NCI-H345 (cell line): ENCODE measurements around the gene CWF19L1.
"Not testable (repeated sequence)": the region's sequence is repeated elsewhere in the genome, so short reads cannot be mapped to it uniquely, and the experiment has no call there.

Experiments used
- DNase-seq: peaks from one replicate; lab custom pipeline; 2025; lab: John Stamatoyannopoulos, UW

CWF19L1 gene

GRCh38 chr10:100267239-100268104, at the start of gene CWF19L1:
Gene CWF19L1 (minus strand): TSS chr10:100267638. CDS start chr10:100267593, 45 bp downstream.
- peak; percentile 76 for DNase-seq

- no peak for DNase-seq
Measured at GRCh38 chr10:100315615-100316014, 48.2 kb upstream of the CWF19L1 start.

DNA sequence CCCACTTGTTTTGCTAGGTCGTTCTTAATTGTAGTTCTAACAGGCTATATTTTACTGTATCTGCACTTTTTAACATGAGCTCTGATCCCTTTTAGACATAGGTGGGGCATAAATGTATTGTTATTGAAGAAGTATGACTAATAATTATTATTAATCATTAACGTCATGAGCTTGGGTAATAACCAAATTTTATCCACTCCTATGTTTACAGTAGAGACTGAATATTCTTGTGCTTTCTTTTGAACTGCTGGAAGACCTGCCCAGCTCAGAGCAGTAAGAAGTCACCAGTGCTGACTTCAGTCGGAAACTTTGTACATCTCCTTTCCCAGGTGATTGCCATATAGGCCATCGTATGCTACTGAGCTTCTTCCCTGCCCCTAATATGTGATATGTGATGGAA, 43.9 kb upstream of the CWF19L1 start:
- no peak for DNase-seq

GRCh38 chr10:100307684-100308083, 40.2 kb upstream of the CWF19L1 start:
- no peak for DNase-seq

- DNase-seq, result no peak
Measured at GRCh38 chr10:100306861-100307260, 39.4 kb upstream of the CWF19L1 start.

DNA sequence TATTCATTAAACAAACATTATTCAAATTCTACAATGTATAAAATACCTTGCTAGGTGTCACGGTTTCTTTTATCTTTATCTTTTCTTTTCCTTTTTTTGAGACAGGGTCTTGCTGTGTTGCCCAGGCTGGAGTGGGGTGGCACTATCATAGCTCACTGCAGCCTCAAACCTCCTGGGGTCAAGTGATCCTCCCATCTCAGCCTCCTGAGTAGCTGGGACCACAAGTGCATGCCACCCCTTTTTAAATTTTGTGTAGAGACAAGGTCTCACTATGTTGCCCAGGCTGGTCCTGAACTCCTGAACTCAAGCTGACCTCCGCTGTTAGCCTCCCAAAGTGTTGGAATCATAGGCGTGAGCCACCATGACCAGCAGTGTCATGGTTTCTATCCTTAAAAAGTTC, 37.0 kb upstream of the CWF19L1 start:
- DNase-seq, result no peak

DNA sequence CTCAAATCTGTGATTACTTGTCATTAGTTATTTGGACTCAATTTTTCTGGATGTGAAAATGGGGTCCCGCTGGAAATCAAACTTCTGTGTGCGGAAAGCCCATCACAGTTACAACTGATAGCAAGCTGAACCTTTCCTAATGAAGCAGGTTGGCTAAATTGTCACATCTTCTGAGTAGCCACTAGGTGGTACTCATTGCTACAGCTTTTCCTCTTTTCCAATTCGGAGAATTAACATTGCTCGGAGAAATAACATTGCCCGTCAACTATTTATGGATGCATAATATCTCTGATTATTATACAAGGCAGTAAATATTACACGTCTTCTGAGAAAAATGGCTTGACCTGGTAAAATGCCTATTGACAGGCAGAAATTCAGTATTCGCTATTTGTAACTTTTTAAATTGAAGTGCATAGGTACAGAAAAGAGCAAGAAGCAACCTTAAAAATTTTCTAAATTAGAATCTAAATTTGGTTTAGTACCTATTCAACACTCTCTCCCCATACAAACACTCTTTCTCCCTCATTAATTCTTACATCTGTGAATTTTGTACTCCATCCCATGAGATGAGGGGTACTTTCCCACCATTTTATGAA, 36.4 kb upstream of the CWF19L1 start:
- DNase-seq, result peak; percentile 36

DNA sequence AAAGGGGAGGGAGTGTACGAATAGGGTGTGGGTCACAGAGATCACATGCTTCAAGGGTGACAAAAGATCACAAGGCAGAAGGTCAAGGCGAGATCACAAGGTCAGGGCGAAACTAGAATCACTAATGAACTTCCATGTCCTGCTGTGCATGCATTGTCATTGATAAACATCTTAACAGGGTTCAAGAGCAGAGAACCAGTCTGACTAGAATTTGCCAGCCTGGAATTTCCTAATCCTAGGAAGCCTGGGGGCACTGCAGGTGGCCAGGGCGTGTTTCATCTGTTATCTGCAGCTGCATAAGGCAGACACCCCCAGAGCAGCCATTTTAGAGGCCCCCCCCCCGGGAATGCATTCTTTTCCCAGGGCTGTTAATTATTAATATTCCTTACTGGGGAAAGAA, 33.7 kb upstream of the CWF19L1 start:
- not testable (repeated sequence) for DNase-seq

DNA sequence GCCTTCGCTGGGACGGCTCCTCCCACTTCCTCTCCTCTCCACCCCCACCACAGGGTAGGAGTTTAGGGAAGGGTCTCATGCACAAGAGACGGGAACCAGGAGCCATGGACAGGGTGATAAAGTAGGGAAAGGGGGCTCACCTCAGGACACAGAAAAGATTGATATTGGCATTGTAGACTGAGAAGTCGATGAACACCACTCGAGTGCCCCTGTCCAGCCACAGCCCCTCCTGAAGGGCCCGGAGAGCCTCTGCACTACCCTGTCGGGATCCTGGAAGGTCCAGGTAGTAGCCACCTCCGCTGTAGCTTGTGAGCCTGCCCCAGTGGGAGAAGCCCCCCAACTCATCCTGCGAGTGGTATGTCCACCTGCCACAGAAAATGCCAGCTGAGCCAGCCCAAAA, 29.8 kb upstream of the CWF19L1 start:
- no peak for DNase-seq

DNA sequence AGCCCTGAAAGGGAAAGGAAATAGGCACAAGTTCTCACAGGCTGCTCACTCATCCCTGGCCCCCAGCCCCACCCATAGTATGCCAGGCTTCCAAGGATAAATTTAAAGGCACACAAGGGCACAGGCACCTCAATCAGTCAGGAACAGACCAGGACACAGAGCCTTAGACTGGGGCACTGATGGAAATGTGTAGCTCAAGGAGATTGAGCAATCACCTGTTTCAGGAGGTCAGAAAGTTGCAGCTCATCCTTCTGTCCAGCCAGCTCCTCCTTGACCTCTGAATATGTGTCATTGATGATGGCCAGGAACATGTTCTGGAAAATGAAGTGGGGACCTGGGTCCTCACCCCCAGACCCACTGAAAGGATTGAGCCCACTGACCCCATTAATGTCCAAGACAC, 25.6 kb upstream of the CWF19L1 start:
- DNase-seq, result no peak

DNA sequence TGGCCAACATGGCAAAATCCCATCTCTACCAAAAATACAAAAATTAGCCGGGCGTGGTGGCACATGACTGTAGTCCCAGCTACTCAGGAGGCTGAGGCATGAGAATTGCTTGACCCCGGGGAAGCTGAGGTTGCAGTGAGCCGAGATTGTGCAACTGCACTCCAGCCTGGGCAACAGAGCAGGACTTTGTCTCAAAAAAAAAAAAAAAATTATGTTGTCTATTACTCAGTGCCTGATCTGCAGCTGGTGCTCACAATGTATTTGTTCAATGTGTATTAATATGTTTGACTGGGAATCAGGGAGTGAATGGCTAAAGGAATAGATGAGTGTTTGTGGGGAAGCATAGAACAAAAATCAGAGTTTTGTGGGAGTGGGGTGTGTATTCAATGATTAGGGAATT, 24.9 kb upstream of the CWF19L1 start:
- not testable (repeated sequence) for DNase-seq

GRCh38 chr10:100291356-100291755, 23.9 kb upstream of the CWF19L1 start:
- DNase-seq, result no peak

DNA sequence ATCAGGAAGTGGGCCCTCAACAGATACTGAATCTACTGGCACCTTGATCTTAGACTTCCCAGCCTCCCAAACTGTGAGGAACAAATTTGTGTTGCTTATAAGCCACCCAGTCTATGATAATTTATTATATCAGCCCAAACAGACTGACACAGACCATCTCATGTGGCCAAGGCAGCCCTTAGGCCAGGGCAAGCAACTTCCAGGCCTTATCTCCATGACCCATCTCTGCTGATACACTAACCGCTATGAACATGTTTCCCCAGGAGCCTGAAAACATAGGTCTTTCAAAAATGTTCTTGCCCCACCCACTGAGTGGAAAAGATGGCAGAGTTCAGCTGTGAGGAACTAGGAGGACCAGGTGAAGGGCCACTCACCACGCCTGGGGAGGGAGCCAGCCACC, 22.2 kb upstream of the CWF19L1 start:
- DNase-seq, result no peak

DNA sequence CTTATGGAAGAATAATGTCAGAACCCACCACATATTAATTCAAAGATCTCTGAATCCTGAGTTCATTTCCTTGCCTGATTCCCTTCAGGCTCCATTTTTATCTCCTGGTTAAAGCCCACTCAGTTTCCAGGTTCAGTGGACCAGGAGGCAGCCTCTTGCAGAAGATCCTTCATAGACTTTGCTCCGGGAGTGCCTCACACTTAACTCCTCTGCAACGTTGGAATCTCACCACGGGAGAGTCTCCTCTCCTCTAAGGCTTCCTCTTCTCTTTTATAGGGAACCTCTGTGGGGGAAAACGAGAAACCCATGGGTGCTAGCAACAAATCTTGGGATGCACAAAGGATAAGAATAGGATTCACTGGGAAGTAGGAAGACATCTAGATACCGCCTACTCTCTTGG, 20.8 kb upstream of the CWF19L1 start:
- no peak for DNase-seq

GRCh38 chr10:100287756-100288155, 20.3 kb upstream of the CWF19L1 start:
- no peak for DNase-seq

GRCh38 chr10:100286051-100287033, 18.9 kb upstream of the CWF19L1 start, which contains the start of gene BLOC1S2:
Gene BLOC1S2 (minus strand): TSS chr10:100286680. CDS start chr10:100286659, 21 bp downstream.
- peak; percentile 65 for DNase-seq

DNA sequence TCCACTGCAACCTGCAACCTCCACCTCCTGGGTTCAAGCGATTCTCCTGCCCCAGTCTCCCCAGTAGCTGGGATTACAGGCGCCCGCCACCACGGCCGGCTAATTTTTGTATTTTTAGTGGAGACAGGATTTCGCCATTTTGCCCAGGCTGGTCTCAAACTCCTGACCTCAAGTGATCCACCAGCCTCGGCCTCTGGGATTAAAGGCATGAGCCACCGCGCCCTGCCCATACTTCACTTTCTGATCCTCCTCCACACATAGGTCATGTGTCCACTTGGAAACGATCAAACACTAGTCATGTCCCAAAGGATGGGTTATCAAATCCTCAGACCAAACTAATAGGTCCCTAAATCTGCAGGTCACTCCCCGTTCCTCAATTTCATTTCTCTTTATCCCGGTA, 17.9 kb upstream of the CWF19L1 start:
- not testable (repeated sequence) for DNase-seq

GRCh38 chr10:100282907-100283306, 15.5 kb upstream of the CWF19L1 start:
- no peak for DNase-seq

GRCh38 chr10:100276971-100277370, 9.5 kb upstream of the CWF19L1 start:
- not testable (repeated sequence) for DNase-seq

GRCh38 chr10:100265821-100266485, 1.5 kb downstream of the CWF19L1 start:
- no peak for DNase-seq

DNA sequence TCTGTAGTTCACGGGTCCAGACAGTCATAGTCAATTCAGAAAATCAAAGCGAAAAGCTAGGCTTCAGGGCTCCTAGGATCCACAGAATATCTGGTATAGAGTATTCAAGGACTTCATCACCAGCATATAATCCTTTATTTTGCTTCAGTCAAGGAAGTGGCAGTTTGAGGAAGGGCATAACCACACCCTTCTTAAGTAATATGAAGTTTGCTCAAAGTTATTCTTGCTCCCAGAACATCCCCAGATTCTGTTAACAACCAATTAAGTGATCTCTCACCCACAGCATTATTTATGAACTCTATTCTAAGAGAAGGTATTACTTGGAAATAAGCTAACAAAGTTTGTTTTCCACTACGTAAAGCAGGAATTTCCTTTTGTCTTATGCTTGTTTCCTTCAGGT, 13.2 kb downstream of the CWF19L1 start:
- no peak for DNase-seq

- no peak for DNase-seq
Measured at GRCh38 chr10:100253041-100253440, 14.4 kb downstream of the CWF19L1 start.
